ENCODE results near the gene NOXA1.

NOXA1 gene

DNA sequence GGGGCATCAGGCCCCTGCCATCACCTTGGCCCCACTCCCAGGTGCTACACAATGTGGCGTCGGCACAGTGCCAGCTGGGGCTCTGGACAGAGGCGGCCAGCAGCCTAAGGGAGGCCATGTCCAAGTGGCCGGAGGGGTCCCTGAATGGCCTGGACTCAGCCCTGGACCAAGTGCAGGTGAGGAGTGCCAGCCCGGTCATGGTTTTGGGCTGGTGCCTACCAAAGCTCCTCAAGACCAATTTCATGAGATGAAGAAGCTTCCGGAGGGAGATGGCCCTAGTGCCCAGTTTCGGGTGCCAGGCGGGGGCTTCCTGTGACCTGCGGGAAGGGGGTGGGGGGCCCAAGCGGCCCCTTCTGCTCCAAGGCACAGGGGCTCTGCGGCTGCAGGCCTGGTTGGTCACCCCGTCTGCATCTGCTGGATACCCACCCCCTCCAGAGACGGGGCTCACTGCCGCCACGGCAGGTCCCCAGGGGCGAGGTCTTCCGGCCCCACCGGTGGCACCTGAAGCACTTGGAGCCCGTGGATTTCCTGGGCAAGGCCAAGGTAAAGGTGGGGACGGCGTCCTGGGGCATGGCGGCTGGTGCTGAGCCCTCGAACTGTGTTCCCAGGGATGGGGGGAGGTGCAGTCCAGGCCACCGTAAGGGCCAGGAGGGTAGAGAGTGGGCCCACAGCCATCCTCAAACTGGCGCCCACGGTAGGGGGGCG, 5.8 kb downstream of the NOXA1 start:
- DNase-seq: no peak
- Mint-ChIP-seq H3K4me1 (peaks cover 14% of the 10 kb centered on the region), H3K27me3 (ENCODE audit: low read depth, poor library complexity) (peaks cover 12% of the 10 kb centered on the region), H3K36me3 (ENCODE audit: low read depth) (no peaks in the 10 kb centered on the region), H3K27ac (no peak overlapping the region), H3K4me3 (no peak overlapping the region), H3K9me3 (no peaks in the 10 kb centered on the region)
- no peak for TF ChIP-seq CTCF (IDR thresholded peaks at IDR 0.05)

GRCh38 chr9:137429546-137429890, 6.3 kb downstream of the NOXA1 start:
- H3K4me3 Mint-ChIP-seq: no peak overlapping the region
- H3K4me1 Mint-ChIP-seq: peaks cover 10% of the 10 kb centered on the region
- no peaks in the 10 kb centered on the region for H3K9me3 Mint-ChIP-seq
- no peak overlapping the region for H3K27ac Mint-ChIP-seq
- no peak for DNase-seq
- peaks cover 9% of the 10 kb centered on the region for H3K27me3 Mint-ChIP-seq (ENCODE audit: low read depth, poor library complexity)
- no peaks in the 10 kb centered on the region for H3K36me3 Mint-ChIP-seq (ENCODE audit: low read depth)
- no peak for TF ChIP-seq CTCF (IDR thresholded peaks at IDR 0.05)

- peak; percentile 56 for DNase-seq
- Mint-ChIP-seq H3K27ac (no peak overlapping the region), H3K27me3 (ENCODE audit: low read depth, poor library complexity) (peaks cover 5% of the 10 kb centered on the region), H3K4me1 (peaks cover 4% of the 10 kb centered on the region), H3K4me3 (no peak overlapping the region), H3K9me3 (no peaks in the 10 kb centered on the region), H3K36me3 (ENCODE audit: low read depth) (no peaks in the 10 kb centered on the region)
- TF ChIP-seq CTCF (IDR thresholded peaks at IDR 0.05): no peak
These were observed 7.0 kb downstream of the NOXA1 start for GRCh38 chr9:137429974-137430722.

- H3K27ac Mint-ChIP-seq: no peak overlapping the region
- no peak for TF ChIP-seq CTCF (IDR thresholded peaks at IDR 0.05)
- peaks cover 4% of the 10 kb centered on the region for H3K4me1 Mint-ChIP-seq
These were observed 7.7 kb downstream of the NOXA1 start for GRCh38 chr9:137430723-137431415.

GRCh38 chr9:137431416-137431931, 8.3 kb downstream of the NOXA1 start:
- no peak for DNase-seq
- peaks cover 4% of the 10 kb centered on the region for H3K4me1 Mint-ChIP-seq
- TF ChIP-seq CTCF (IDR thresholded peaks at IDR 0.05): no peak
- no peak overlapping the region for H3K27ac Mint-ChIP-seq
- no peak overlapping the region for H3K4me3 Mint-ChIP-seq
- H3K36me3 Mint-ChIP-seq (ENCODE audit: low read depth): no peaks in the 10 kb centered on the region
- no peaks in the 10 kb centered on the region for H3K9me3 Mint-ChIP-seq
- H3K27me3 Mint-ChIP-seq (ENCODE audit: low read depth, poor library complexity): peaks cover 5% of the 10 kb centered on the region

More at GRCh38 chr9:137430723-137431415, 7.7 kb downstream of the NOXA1 start:
- H3K4me3 Mint-ChIP-seq: no peak overlapping the region
- DNase-seq: no peak
- no peaks in the 10 kb centered on the region for H3K36me3 Mint-ChIP-seq (ENCODE audit: low read depth)
- no peaks in the 10 kb centered on the region for H3K9me3 Mint-ChIP-seq
- peaks cover 5% of the 10 kb centered on the region for H3K27me3 Mint-ChIP-seq (ENCODE audit: low read depth, poor library complexity)

Measured in nephron progenitor cell (in vitro differentiated cells).